LNCAP (cell line): ENCODE measurements around the gene SMYD3.

Experiments
- CTCF ChIP-seq: fragments of 450-650 bp; IDR thresholded peaks from 2 replicates; pipeline ENCODE4 v1.5.1; 2017; ENCODE audit warnings: mild to moderate bottlenecking

Gene SMYD3

GRCh38 chr1:245858022-245858721 lies 648.9 kb downstream of the SMYD3 start:
- no peak for TF ChIP-seq CTCF

GRCh38 chr1:245856944-245857531 lies 650.0 kb downstream of the SMYD3 start:
- no peak for TF ChIP-seq CTCF

DNA sequence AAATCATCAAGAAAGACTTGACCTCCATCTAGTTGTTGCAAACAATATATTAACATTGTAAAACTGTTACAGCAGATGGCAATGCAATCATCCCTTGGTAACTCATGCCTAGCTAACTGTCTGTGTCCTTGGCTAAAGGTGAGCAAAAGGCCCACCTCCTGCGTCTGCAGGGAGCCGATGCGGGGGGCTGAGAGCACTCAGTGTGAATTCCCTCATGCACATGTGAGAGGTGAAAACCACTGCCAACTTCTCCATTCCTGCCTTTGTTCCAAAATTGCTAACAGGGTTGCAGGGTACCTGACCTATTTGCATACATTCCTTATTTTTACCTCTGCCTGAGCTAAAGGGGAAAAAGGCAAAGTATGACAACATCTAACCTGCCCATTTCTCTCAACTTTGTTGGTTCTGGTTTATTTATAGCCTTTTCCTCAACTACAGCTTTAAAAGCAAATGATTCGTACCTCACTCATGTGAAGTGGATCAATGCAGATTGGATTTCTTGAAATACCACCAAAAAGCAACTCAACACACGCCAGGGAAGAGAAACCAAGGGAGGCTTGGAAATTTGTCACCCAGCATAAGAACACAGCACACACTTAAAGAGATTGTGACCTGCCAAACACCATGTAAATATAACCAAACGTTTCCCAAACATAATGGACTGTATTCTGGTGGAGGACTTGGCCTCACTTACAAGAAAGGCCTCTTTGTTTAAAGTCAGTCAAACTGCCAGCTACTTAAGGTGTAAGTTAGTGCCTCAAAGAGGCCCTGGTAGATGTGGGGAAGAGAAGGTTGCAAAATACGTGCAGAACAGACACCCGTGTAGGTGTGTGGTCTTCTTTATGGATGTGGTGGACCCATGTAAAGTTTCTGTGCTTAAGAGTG lies 651.0 kb downstream of the SMYD3 start:
- TF ChIP-seq CTCF, result no peak

DNA sequence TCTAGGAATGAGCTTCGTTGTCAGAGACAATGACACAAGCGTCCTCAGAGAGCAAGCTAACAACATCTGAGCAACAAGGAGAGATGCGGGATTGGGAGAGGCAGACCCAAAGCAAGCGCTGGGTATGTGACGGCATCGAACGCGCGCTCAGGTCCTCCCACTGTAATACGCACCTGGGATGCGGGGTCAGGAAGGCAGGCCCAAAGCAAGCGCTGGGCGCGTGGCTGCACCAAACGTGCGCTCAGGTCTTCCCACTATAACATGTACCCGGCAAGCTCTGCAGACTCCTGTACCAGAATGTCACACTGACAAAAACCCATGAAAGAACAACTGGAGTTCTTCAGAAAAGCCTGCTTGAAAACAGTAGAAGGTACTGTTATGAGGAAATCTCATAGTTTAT lies 653.8 kb downstream of the SMYD3 start:
- TF ChIP-seq CTCF, result no peak

DNA sequence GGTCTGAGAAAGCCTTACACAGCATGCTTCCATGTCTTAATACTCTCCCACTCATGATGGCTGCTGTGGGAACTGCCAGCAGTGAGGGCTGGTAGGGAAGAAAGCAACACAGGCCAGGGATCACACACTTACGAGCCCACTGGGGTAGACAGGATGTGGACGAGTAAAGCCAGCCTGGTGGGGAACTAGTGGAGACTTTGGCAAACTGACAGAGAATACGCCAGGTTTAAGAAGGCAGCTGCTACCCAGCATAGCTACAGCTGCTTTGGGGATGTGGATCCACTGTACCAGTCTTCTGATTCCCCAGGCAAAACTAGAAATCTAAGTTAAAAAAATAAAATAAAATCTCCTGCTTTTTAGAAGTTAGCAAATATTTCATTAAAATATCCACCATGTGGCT lies 664.0 kb downstream of the SMYD3 start:
- TF ChIP-seq CTCF, result no peak

DNA sequence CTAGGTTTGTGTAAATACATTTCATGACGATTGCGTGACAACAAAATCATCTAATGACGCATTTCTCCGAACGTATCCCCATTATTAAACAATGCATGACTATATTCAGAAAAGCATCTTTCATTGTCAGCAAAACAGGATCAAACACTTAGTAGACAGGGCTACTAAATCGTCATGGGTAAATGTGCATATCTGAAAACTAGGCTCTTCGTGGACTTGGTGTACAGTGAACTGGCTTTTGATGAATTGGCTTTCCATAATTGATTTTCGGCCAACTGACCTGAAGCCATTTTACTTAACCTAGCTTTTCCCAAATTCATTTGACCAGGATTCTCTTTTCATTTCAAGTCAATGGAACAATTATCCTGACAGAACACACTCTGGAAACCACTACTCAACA lies 665.0 kb downstream of the SMYD3 start:
- TF ChIP-seq CTCF, result no peak

DNA sequence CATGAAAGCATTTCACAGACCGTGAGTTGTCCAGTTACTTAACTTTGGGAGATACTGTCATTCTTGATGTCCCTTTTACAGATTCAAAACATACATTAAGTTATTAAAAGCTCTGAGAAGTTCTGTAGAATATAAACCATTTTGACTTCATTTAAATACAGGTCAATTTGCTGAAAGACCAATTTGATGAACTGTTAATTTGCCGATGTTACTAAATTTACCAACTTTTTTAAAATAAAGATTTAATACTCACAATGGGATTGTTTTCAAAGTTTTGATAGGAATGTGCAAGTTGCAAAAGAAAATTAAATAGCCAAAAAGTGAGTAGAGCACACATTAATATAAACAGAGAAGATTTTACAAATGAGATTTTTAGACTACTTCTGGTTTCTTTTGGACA lies 666.1 kb downstream of the SMYD3 start:
- no peak for TF ChIP-seq CTCF
